Effector memory CD8-positive, alpha-beta T cell (primary cell): ENCODE results near the gene GOLT1A.

Source experiments
- ATAC-seq: fragments of 150-1000 bp; cut with Tn5 transposase; replicated peaks from 2 replicates; pipeline ENCODE4 v1.10.0; 2021; ENCODE audit warnings: mild to moderate bottlenecking, moderate library complexity
- DNase-seq, 3 experiments: peaks; one replicate each; pipeline ENCODE4 v3.0.0; 2021
- H3K27ac Mint-ChIP-seq, 2 donors: one replicate each; pipeline ENCODE4 v1.8.0; 2022; ENCODE audit warnings: mild to moderate bottlenecking in 2 of 2, mixed read lengths in 2 of 2, moderate library complexity in 2 of 2
- H3K27me3 Mint-ChIP-seq, 2 donors: one replicate each; pipeline ENCODE4 v1.8.0; 2022; ENCODE audit warnings: mixed read lengths in 2 of 2
- H3K36me3 Mint-ChIP-seq: one replicate; pipeline ENCODE4 v1.8.0; 2022; ENCODE audit warnings: mild to moderate bottlenecking, moderate library complexity, mixed read lengths; ENCODE audit not compliant: insufficient read depth
- H3K4me1 Mint-ChIP-seq, 2 donors: one replicate each; pipeline ENCODE4 v1.8.0; 2022; ENCODE audit warnings: low read depth in 2 of 2, mixed read lengths in 2 of 2
- H3K4me3 Mint-ChIP-seq, 2 donors: one replicate each; pipeline ENCODE4 v1.8.0; 2022; ENCODE audit warnings: mild to moderate bottlenecking in 2 of 2, mixed read lengths in 2 of 2, moderate library complexity in 2 of 2
- H3K9me3 Mint-ChIP-seq, 2 donors: one replicate each; pipeline ENCODE4 v1.8.0; 2022; ENCODE audit warnings: mixed read lengths in 2 of 2

Gene GOLT1A

DNA sequence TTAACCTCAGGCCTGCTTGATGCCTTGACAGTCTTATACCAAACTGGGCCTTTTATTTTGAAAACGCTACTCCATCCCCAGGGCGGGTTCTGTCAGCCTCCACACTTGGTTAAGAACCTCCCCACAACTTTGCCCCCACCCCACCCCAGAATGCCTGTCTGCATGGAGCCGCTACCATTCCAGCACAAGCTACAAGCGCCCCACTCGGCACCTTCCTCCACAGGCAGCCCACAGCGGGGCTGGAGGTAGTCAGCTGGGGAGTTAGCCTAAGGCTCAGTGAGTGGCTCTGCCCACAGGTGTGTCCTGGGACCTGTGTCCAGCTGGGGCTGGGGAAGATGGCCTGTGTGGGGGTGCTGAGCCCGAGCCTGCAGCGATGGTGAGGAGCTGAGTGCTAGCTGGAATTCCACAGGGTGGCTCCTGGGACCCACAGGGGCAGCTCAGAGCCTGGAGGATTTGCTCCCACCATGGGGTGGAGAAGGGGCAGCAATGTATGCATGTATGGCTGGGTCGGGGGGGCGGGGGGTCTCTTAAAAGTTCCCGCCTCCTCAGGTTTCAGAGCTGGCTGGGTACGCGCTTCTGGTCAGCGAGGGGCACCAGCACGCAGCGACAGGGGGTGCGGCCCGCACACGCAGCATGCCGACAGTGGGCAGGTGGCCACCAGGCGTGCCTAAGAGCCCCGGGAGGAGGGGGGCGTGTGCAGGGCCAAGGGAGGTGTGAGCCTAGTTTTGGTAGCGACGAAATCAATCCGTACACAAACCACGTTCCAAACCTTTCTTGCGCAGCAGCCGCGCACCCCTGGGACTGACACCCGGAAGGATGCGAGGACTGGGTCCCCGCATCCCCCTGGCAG, 62.9 kb downstream of the GOLT1A start:
- peak overlapping the region in 1 of 2 donors; percentile 46 for H3K27ac Mint-ChIP-seq
- H3K9me3 Mint-ChIP-seq = no peaks in the 10 kb centered on the region
- H3K4me1 Mint-ChIP-seq = peaks cover 7 to 8% of the 10 kb centered on the region in 2 donors
- peak overlapping the region; percentile 71 to 77 for H3K4me3 Mint-ChIP-seq
- H3K27me3 Mint-ChIP-seq = peaks cover 0 to 15% of the 10 kb centered on the region in 2 donors
- peaks cover 3% of the 10 kb centered on the region for H3K36me3 Mint-ChIP-seq
- no peak for DNase-seq
- ATAC-seq = peak; percentile 28

DNA sequence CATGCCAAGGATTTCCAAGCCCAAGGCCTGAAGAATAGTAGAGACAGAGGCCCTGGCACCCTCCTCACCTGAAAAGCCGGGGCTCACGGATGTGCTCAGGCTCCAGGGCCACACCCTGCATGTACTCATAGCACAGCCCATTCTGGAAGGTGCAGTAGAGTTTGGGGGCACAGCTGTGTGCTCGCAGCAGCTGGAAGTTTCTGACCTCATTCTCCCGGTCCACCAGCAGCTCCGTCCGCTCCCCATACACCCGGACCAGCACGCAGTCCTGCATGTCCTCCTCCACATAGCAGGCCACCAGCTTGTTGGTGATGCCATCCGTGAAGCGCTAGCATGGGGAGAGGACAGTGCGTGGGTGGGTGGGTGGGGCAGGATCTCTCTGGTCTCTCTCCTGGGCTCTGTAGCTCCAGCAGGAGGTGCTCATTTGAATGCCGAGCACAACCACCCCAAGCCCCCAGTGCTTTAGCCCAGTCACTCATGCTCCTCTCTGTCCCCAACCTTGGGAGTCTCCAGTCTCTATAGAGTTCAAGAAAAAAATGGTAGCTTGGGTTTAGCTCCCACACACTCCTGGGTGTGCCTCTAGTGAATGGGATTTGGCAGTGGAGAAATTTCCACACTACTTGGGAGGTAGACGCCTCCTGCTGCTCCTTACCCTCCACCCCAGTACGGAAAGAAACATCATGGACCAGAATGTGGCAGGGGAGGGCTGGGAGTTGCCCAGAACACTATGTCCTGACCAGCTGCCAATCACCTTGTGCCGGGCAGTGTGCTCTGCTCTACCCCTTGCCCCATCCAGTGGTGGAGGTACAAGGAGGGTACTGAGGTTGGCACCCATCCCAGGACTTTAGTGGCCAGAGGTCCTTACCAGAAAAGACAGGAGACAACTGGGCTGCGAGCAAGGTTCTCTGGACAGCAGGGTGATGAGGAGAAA, 63.9 kb downstream of the GOLT1A start:
- no peak for ATAC-seq
- no peaks in the 10 kb centered on the region for H3K9me3 Mint-ChIP-seq
- H3K27me3 Mint-ChIP-seq = peaks cover 0 to 7% of the 10 kb centered on the region in 2 donors
- peak overlapping the region; percentile 71 to 77 for H3K4me3 Mint-ChIP-seq
- peak overlapping the region in 1 of 2 donors; percentile 16 for H3K27ac Mint-ChIP-seq
- peaks cover 3% of the 10 kb centered on the region for H3K36me3 Mint-ChIP-seq
- H3K4me1 Mint-ChIP-seq = peaks cover 7 to 8% of the 10 kb centered on the region in 2 donors
- no peak for DNase-seq

DNA sequence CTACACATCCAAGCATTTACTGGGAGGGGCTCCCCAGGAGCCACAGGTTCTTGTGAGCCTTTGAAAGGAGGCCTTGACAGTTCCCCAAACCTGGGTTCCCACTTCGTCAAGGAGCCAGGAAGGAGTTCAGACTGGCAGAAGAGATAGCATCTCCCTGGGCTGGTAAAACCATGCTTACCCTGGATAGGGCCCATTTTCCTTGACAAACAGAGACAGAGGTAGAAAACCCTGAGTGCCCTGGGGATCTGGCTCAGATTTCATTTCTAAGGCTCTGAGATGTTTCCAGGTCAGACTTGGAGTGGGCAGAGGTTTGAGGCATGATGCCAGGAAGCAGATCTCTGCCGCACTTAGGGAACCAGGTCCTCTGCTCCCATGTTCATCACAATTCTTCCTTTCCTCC, 64.7 kb downstream of the GOLT1A start:
- Mint-ChIP-seq H3K27me3 (peaks cover 0 to 9% of the 10 kb centered on the region in 2 donors), H3K36me3 (peaks cover under 1% of the 10 kb centered on the region), H3K9me3 (no peaks in the 10 kb centered on the region), H3K27ac (peak overlapping the region in 1 of 2 donors; percentile 16), H3K4me3 (no peak overlapping the region), H3K4me1 (peaks cover 7 to 8% of the 10 kb centered on the region in 2 donors)
- no peak for DNase-seq
- no peak for ATAC-seq
